GM12878 (cell line): Measurements from ENCODE around the gene SLIT1. TPM values are rescaled to one million over a fixed set of nuclear protein-coding genes. Genes with fewer than 3 reads are reported as not detected.

Experiments
- ATAC-seq: fragments of 200-7000 bp; cut with Tn5 transposase; 3 replicates; pipeline ENCODE4 v1.9.1; 2020; ENCODE audit warnings: mild to moderate bottlenecking, moderate library complexity
- BruUV-seq: library from RNA; stranded (reverse); fragments of 400-500 nt; replicated peaks from 2 replicates; lab custom pipeline; 2021; lab: Mats Ljungman, UMichigan
- CTCF ChIA-PET: fragments of 300-600 bp; sonication (Branson Sonifier 250); formaldehyde crosslinking; extraction: SDS; loops from one replicate; lab custom pipeline; 2021; ENCODE audit warnings: inconsistent platforms; lab: Yijun Ruan, JAX
- POLR2A ChIA-PET: fragments of 350-600 bp; formaldehyde crosslinking; extraction: SDS; loops from one replicate; lab custom pipeline; 2021; ENCODE audit warnings: inconsistent platforms; lab: Charles Lee
- RAD21 ChIA-PET: fragments of 300-600 bp; sonication (Branson Sonifier 250); formaldehyde crosslinking; loops from one replicate; lab custom pipeline; 2023; ENCODE audit warnings: antibody characterized with exemption; ENCODE audit not compliant: unreplicated experiment; lab: Charles Lee
- SMC1A ChIA-PET: fragments of 300-600 bp; sonication (Branson Sonifier 250); formaldehyde crosslinking; loops from one replicate; lab custom pipeline; 2023; ENCODE audit not compliant: unreplicated experiment, uncharacterized antibody; lab: Charles Lee
- DNase-seq: peaks from one replicate; pipeline ENCODE4 v3.0.0-alpha.2; 2011; ENCODE audit warnings: low read depth, low spot score
- FAIRE-seq: peaks from 3 replicates; lab custom pipeline; 2011; peaks lifted over from hg19 to GRCh38; lab: Jason Lieb, UNC
- H2AFZ ChIP-seq: 2 replicates; pipeline ENCODE4 v1.6.0; 2011; ENCODE audit warnings: low read depth, low read length, control low read depth; ENCODE audit not compliant: control insufficient read depth
- H3K27ac ChIP-seq: 2 replicates; pipeline ENCODE4 v1.5.1; 2011; ENCODE audit warnings: control low read depth; ENCODE audit not compliant: control insufficient read depth, insufficient read depth
- H3K27me3 ChIP-seq, 2 experiments: replicated peaks in 1 of 2; 2 replicates each; pipeline versions ENCODE4 v1.6.0 to v1.6.1; 2011; ENCODE audit warnings: low read length in 1 of 2; ENCODE audit not compliant: control insufficient read depth in 2 of 2, insufficient read depth in 2 of 2
- H3K36me3 ChIP-seq, 2 experiments: 2 replicates each; pipeline ENCODE4 v1.5.1; 2011; ENCODE audit warnings: low read length in 1 of 2; ENCODE audit not compliant: control insufficient read depth in 2 of 2, insufficient read depth in 2 of 2
- H3K4me1 ChIP-seq: 2 replicates; pipeline ENCODE4 v1.6.1; 2011; ENCODE audit warnings: mild to moderate bottlenecking, low read length, moderate library complexity, mixed read lengths; ENCODE audit not compliant: control insufficient read depth, insufficient read depth
- H3K4me2 ChIP-seq: 2 replicates; pipeline ENCODE4 v1.6.0; 2011; ENCODE audit warnings: control low read depth; ENCODE audit not compliant: control insufficient read depth, insufficient read depth
- H3K4me3 ChIP-seq: fragments of 200-600 bp; sonication (generic); 2 replicates; pipeline ENCODE4 v1.5.1; 2016
- H3K79me2 ChIP-seq: 2 replicates; pipeline ENCODE4 v1.6.0; 2011; ENCODE audit warnings: low read length; ENCODE audit not compliant: control insufficient read depth, insufficient read depth
- H3K9ac ChIP-seq: 2 replicates; pipeline ENCODE4 v1.8.0; 2011; ENCODE audit warnings: low read length, control low read depth, mixed read lengths; ENCODE audit not compliant: control insufficient read depth, insufficient read depth
- H3K9me3 ChIP-seq: replicated peaks from 3 replicates; pipeline ENCODE4 v1.5.1; 2011; ENCODE audit warnings: mild to moderate bottlenecking, low read length; ENCODE audit not compliant: control insufficient read depth, insufficient read depth
- H4K20me1 ChIP-seq: 2 replicates; pipeline ENCODE4 v1.6.0; 2011; ENCODE audit not compliant: control insufficient read depth, insufficient read depth
- CBX3 ChIP-seq: fragments of 200-600 bp; sonication (generic); IDR thresholded peaks from 2 replicates; pipeline ENCODE4 v1.6.1; 2016; ENCODE audit warnings: low read depth, borderline replicate concordance
- EED ChIP-seq: sonication (generic); IDR thresholded peaks from 2 replicates; pipeline ENCODE4 v1.6.1; 2016; ENCODE audit warnings: antibody characterized with exemption, low read depth
- FOS ChIP-seq: IDR thresholded peaks from 3 replicates; pipeline ENCODE4 v1.6.1; 2011; ENCODE audit warnings: borderline replicate concordance; ENCODE audit not compliant: insufficient read length; ENCODE audit errors: extremely low read depth
- HDAC2 ChIP-seq: fragments of 200-600 bp; sonication (generic); IDR thresholded peaks from 2 replicates; pipeline ENCODE4 v1.6.1; 2017
- MYC ChIP-seq: IDR thresholded peaks from 2 replicates; pipeline ENCODE4 v1.6.1; 2011; ENCODE audit warnings: mild to moderate bottlenecking, low read length, moderate library complexity, inconsistent platforms; ENCODE audit not compliant: insufficient read depth, insufficient replicate concordance, insufficient read length, severe bottlenecking
- NRF1 ChIP-seq: conservative IDR thresholded peaks from 2 replicates; pipeline ENCODE4 v1.6.1; 2011; ENCODE audit warnings: mild to moderate bottlenecking, low read depth, low read length, improper control_type of control experiment
- POU2F2 ChIP-seq: IDR thresholded peaks from 3 replicates; pipeline ENCODE4 v1.6.1; 2011; ENCODE audit warnings: low read depth, mild to moderate bottlenecking, low read length, borderline replicate concordance
- RCOR1 ChIP-seq: conservative IDR thresholded peaks from 2 replicates; pipeline ENCODE4 v1.6.1; 2012; ENCODE audit warnings: low read depth, low read length, improper control_type of control experiment
- RELA ChIP-seq: fragments of 450-650 bp; IDR thresholded peaks from 2 replicates; pipeline ENCODE4 v1.8.0; 2014; ENCODE audit warnings: borderline replicate concordance; ENCODE audit not compliant: partially characterized antibody
- SREBF1 ChIP-seq: IDR thresholded peaks from 2 replicates; pipeline ENCODE4 v1.6.1; 2012; ENCODE audit warnings: mild to moderate bottlenecking, low read length
- STAT1 ChIP-seq: fragments of 450-650 bp; conservative IDR thresholded peaks from 2 replicates; pipeline ENCODE4 v1.6.1; 2014; ENCODE audit warnings: antibody characterized with exemption, mild to moderate bottlenecking
- TARDBP ChIP-seq: IDR thresholded peaks from 2 replicates; pipeline ENCODE4 v1.6.1; 2016; ENCODE audit warnings: borderline replicate concordance
- TBL1XR1 ChIP-seq: IDR thresholded peaks from 2 replicates; pipeline ENCODE4 v1.6.1; 2012; ENCODE audit warnings: low read depth, low read length, improper control_type of control experiment
- YY1 ChIP-seq: IDR thresholded peaks from 2 replicates; pipeline ENCODE4 v1.6.1; 2011; ENCODE audit warnings: low read depth, mild to moderate bottlenecking, low read length
- WGBS: methylation state at CpG from one replicate; pipeline ENCODE4 v1.1.6; 2016; ENCODE audit warnings: low lambda C conversion rate; ENCODE audit not compliant: insufficient replicate concordance, insufficient coverage; ENCODE audit errors: missing lambda C conversion rate; 5-methylcytosine and 5-hydroxymethylcytosine counted together
- in situ Hi-C: fragments of 300-500 bp; cut with MboI; formaldehyde crosslinking; loops from 9 replicates; pipeline ENCODE4 v1.14.3; 2018; ENCODE audit warnings: mixed read lengths
- intact Hi-C: fragments of 100-400 bp; cut with micrococcal nuclease; formaldehyde crosslinking; loops from one replicate; pipeline ENCODE4 v1.14.2; 2022; ENCODE audit not compliant: unreplicated experiment
- polyA plus RNA-seq, 11 experiments: library from polyadenylated mRNA; depleted of rRNA in 4 of 11; unstranded in 6 of 11; stranded (reverse) in 5 of 11; fragments of >200 nt; fragmentation: Nextera tagmentation in 4 of 11; fragmentation: Illumina TruSeq in 1 of 11; extraction: Ambion mirVana in 4 of 11; extraction: Trizol in 1 of 11; gene quantifications; 1 replicate in 1 of 11; 2 replicates in 10 of 11; pipeline versions ENCODE4 v1.2.1 to v1.2.3, GENCODE V29; 2011 to 2016; ENCODE audit warnings: inconsistent platforms in 2 of 11, missing spikeins in 2 of 11, low read depth in 1 of 11
- total RNA-seq, 4 experiments: library from RNA; depleted of rRNA in 3 of 4; stranded (reverse); fragments of >200 nt in 3 of 4; fragmentation: Illumina TruSeq in 1 of 4; extraction: Trizol in 1 of 4; gene quantifications; 2 replicates each; pipeline versions ENCODE4 v1.2.1 to v1.2.3, GENCODE V29; 2013 to 2021

The SLIT1 gene
- total and polyA plus RNA-seq, 10 of the 15 experiments (the other 5 are each of a cell fraction or from before 2014, with no cell fraction given), result 0.04 to 0.19 (median 0.06) TPM; not detected in 4

DNA sequence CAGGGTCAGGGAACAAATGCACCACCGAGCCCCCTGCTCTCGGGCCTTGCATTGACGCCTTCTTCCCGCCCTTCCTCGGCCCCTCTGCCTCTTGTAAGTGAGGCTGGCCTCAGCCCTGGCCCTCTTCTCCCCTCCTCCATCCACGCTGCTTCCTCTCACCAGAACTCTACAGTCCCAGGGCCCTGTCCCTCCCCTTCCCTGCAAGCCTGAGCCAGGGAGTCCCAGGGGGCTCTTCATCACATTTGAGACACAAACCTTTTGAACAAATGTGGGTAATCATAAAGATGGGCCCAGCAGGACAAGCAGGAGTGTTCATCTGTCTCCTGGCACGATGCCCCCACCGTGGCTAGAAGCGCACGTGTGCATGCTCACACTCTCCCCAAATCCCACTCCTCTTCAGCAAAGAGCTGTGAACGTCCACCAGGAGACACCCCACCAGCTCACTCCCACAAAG lies 57.7 kb downstream of the SLIT1 start:
- FAIRE-seq, result no peak
- in situ Hi-C loops, result no loop called here
- Histone ChIP-seq H2AFZ (no peak overlapping the region), H3K27ac (no peak overlapping the region), H3K4me3 (no peak overlapping the region), H3K4me2 (no peak overlapping the region), H3K9me3 (no peaks in the 10 kb centered on the region), H3K27me3 (no peaks in the 10 kb centered on the region; a peak in 2 of 4 replicates), H3K4me1 (no peaks in the 10 kb centered on the region), H3K79me2 (no peaks in the 10 kb centered on the region), H3K9ac (no peak overlapping the region), H4K20me1 (no peaks in the 10 kb centered on the region), H3K36me3 (no peaks in the 10 kb centered on the region)
- CTCF ChIA-PET, result interaction anchor here (0.7 to 1.3 kb wide), 4 partner anchors 8 to 91 kb away, joined by 3 to 4 read pairs (median 4); no protein-coding TSS in a partner anchor
- no peak for ATAC-seq
- POLR2A ChIA-PET, result no interaction called here
- intact Hi-C loops, result loop anchor here (10.0 kb wide), 1 partner anchor 1937 kb away; no protein-coding TSS in a partner anchor
- DNase-seq, result no peak
- BruUV-seq, result no TSS peak
- RAD21 ChIA-PET, result no interaction called here
- SMC1A ChIA-PET, result interaction anchor here (0.7 to 1.0 kb wide), 2 partner anchors 32 to 82 kb away, joined by 3 read pairs; no protein-coding TSS in a partner anchor
- 16% methylated on average over 11 of the region's 11 CpGs for WGBS
- TF ChIP-seq RELA (no peak), NRF1 (no peak), YY1 (no peak), CBX3 (no peak), RCOR1 (no peak), MYC (no peak), EED (no peak), POU2F2 (no peak), FOS (no peak), STAT1 (no peak), TBL1XR1 (no peak), TARDBP (no peak), SREBF1 (no peak), HDAC2 (no peak)
